Measurements from ENCODE around the gene SEMA5B.

SEMA5B gene

DNA sequence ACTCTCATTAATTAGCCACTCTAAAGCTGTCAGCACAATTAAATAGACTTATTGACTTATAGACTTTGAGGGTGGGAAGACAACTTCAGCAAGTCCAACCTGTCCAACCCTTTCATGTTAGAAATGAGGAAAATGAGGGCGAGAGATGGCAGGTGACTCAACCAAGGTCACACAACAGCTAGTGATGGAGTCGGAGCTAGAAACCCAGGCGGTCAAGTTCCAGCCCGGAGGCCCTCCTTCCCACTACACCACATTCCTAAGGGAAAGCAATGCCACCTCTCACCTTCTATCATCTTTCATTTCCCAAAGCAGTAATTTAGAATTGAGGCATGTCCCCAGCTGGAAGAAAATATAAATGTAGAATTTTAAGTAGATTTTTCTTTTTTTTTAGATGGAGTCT, 28.7 kb downstream of the SEMA5B start (continued):
- TF ChIP-seq SP7 (tag by site-specific recombination; IDR thresholded peaks at IDR 0.05) (no peak), BCL11A (tag by site-specific recombination; IDR thresholded peaks at IDR 0.05; ENCODE audit: low read depth) (no peak), ZNF274 (IDR thresholded peaks at IDR 0.05; ENCODE audit: low read length) (no peak), ZNF274 (tag by site-specific recombination; IDR thresholded peaks at IDR 0.05; ENCODE audit: borderline replicate concordance) (no peak), ZNF426 (tag by site-specific recombination; IDR thresholded peaks at IDR 0.05) (no peak), ZFHX2 (tag by site-specific recombination; conservative IDR thresholded peaks at IDR 0.05) (no peak), ZNF221 (tag by site-specific recombination; IDR thresholded peaks at IDR 0.05; ENCODE audit: borderline replicate concordance) (no peak), ZNF558 (tag by site-specific recombination; IDR thresholded peaks at IDR 0.05) (no peak), ZNF837 (tag by site-specific recombination; IDR thresholded peaks at IDR 0.05) (no peak), ZNF670 (tag by site-specific recombination; IDR thresholded peaks at IDR 0.05; ENCODE audit: low read depth) (no peak)
- TF ChIP-seq, protein P1, sequence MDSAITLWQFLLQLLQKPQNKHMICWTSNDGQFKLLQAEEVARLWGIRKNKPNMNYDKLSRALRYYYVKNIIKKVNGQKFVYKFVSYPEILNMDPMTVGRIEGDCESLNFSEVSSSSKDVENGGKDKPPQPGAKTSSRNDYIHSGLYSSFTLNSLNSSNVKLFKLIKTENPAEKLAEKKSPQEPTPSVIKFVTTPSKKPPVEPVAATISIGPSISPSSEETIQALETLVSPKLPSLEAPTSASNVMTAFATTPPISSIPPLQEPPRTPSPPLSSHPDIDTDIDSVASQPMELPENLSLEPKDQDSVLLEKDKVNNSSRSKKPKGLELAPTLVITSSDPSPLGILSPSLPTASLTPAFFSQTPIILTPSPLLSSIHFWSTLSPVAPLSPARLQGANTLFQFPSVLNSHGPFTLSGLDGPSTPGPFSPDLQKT (IDR thresholded peaks at IDR 0.05; ENCODE audit: borderline replicate concordance, low read depth, low read length), result no peak
- TF ChIP-seq, protein P2, sequence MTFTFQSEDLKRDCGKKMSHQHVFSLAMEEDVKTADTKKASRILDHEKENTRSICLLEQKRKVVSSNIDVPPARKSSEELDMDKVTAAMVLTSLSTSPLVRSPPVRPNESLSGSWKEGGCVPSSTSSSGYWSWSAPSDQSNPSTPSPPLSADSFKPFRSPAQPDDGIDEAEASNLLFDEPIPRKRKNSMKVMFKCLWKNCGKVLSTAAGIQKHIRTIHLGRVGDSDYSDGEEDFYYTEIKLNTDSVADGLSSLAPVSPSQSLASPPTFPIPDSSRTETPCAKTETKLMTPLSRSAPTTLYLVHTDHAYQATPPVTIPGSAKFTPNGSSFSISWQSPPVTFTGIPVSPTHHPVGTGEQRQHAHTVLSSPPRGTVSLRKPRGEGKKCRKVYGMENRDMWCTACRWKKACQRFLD (tag by site-specific recombination; IDR thresholded peaks at IDR 0.05), result no peak

DNA sequence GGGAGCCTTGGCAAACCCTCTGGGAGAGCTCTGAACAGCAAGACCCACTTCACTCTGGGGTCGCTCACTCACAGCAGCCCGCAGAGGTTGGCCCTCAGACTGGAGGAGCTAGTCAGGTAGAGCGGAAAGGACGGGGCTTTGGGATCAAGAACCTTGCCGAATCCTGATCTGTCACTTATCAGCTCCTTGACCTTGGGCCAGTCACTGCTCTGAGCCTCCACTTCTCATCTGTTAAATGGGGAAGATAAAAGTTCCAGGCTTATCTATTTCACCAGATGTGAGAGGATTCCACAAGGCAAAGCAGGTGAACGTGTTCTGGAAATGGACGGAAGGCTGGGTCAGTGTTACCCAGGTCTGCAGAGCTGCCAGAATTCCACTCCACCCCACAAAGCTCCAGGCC, 29.4 kb downstream of the SEMA5B start:
- Histone ChIP-seq H3K4me3 (ENCODE audit: low read depth, low read length) (no peak overlapping the region), H3K9me3 (ENCODE audit: control insufficient read depth, insufficient read depth, low read depth, low read length) (no peaks in the 10 kb centered on the region), H3K4me1 (ENCODE audit: control insufficient read depth, insufficient read depth, low read length) (no peaks in the 10 kb centered on the region), H3K36me3 (ENCODE audit: control insufficient read depth in 2 of 2, insufficient read depth in 1 of 2, low read length in 2 of 2) (no peaks in the 10 kb centered on the region), H3K27ac (ENCODE audit: extremely low read depth, low read depth, low read length) (no peak overlapping the region)
- ChIA-PET CTCF (no interaction called here), POLR2A (no interaction called here)
- TF ChIP-seq, protein P3, sequence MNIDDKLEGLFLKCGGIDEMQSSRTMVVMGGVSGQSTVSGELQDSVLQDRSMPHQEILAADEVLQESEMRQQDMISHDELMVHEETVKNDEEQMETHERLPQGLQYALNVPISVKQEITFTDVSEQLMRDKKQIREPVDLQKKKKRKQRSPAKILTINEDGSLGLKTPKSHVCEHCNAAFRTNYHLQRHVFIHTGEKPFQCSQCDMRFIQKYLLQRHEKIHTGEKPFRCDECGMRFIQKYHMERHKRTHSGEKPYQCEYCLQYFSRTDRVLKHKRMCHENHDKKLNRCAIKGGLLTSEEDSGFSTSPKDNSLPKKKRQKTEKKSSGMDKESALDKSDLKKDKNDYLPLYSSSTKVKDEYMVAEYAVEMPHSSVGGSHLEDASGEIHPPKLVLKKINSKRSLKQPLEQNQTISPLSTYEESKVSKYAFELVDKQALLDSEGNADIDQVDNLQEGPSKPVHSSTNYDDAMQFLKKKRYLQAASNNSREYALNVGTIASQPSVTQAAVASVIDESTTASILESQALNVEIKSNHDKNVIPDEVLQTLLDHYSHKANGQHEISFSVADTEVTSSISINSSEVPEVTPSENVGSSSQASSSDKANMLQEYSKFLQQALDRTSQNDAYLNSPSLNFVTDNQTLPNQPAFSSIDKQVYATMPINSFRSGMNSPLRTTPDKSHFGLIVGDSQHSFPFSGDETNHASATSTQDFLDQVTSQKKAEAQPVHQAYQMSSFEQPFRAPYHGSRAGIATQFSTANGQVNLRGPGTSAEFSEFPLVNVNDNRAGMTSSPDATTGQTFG (tag by site-specific recombination; IDR thresholded peaks at IDR 0.05; ENCODE audit: borderline replicate concordance), result no peak
- TF ChIP-seq, protein P4, sequence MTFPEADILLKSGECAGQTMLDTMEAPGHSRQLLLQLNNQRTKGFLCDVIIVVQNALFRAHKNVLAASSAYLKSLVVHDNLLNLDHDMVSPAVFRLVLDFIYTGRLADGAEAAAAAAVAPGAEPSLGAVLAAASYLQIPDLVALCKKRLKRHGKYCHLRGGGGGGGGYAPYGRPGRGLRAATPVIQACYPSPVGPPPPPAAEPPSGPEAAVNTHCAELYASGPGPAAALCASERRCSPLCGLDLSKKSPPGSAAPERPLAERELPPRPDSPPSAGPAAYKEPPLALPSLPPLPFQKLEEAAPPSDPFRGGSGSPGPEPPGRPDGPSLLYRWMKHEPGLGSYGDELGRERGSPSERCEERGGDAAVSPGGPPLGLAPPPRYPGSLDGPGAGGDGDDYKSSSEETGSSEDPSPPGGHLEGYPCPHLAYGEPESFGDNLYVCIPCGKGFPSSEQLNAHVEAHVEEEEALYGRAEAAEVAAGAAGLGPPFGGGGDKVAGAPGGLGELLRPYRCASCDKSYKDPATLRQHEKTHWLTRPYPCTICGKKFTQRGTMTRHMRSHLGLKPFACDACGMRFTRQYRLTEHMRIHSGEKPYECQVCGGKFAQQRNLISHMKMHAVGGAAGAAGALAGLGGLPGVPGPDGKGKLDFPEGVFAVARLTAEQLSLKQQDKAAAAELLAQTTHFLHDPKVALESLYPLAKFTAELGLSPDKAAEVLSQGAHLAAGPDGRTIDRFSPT (tag by site-specific recombination; IDR thresholded peaks at IDR 0.05), result no peak
- TF ChIP-seq ZNF133 (tag by site-specific recombination; IDR thresholded peaks at IDR 0.05), result no peak
- no peak for TF ChIP-seq ZNF843 (tag by site-specific recombination; IDR thresholded peaks at IDR 0.05)
- TF ChIP-seq OVOL3 (tag by site-specific recombination; IDR thresholded peaks at IDR 0.05), result no peak

DNA sequence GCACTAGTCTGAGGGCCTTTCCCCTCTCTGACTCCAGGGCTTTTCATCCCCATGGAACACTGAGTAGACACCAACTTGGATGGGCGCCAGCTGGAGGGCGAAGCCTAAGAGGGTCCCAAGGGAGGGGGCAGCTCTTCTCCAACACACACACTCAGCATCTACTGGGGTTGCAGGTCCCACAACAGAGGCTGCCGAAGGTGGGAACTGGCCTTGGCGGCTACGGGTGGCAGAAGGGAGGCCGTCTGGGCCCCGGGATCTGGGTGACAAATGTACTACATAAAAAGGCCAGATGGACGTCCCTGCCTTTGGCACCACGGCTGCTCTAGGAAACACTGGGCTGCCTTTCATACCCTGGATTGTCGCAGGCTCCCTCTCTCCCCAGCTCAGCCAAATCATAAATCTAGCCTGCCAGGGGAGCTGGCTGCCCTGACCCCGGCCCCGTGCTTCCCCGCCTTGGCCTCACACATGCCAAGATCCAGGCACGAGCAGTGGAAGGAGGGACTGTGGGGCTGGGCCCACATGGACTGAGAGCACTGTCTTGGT, 31.5 kb downstream of the SEMA5B start:
- Histone ChIP-seq H3K4me1 (ENCODE audit: control insufficient read depth, insufficient read depth, low read length) (no peaks in the 10 kb centered on the region), H3K4me3 (ENCODE audit: low read depth, low read length) (no peak overlapping the region), H3K36me3 (ENCODE audit: control insufficient read depth in 2 of 2, insufficient read depth in 1 of 2, low read length in 2 of 2) (no peaks in the 10 kb centered on the region), H3K27ac (ENCODE audit: extremely low read depth, low read depth, low read length) (no peak overlapping the region), H3K9me3 (ENCODE audit: control insufficient read depth, insufficient read depth, low read depth, low read length) (no peaks in the 10 kb centered on the region)
- TF ChIP-seq ZNF223 (tag by site-specific recombination; IDR thresholded peaks at IDR 0.05), result no peak
- peak; percentile 43; the same call in 1 of the 2 replicates for TF ChIP-seq ZBTB20 (tag by site-specific recombination; IDR thresholded peaks at IDR 0.05)
- ChIA-PET CTCF (interaction anchor here (0.7 to 1.8 kb wide), 2 partner anchors 32 to 53 kb away, joined by 5 to 7 read pairs; partner anchors contain the start of gene SEMA5B), POLR2A (no interaction called here)

Data from HEK293 (cell line).